Right forelimb (tissue), 1 donor: Measurements from ENCODE around the gene EP400.
A peak's percentile ranks its signal among the peaks of the same experiment; 100 is the strongest.
"Not testable (repeated sequence)": the region's sequence is repeated elsewhere in the genome, so short reads cannot be mapped to it uniquely, and the experiment has no call there.

Experiments used
- DNase-seq: peaks from one replicate; pipeline ENCODE4 v3.0.0-alpha.2; 2018

Gene EP400

DNA sequence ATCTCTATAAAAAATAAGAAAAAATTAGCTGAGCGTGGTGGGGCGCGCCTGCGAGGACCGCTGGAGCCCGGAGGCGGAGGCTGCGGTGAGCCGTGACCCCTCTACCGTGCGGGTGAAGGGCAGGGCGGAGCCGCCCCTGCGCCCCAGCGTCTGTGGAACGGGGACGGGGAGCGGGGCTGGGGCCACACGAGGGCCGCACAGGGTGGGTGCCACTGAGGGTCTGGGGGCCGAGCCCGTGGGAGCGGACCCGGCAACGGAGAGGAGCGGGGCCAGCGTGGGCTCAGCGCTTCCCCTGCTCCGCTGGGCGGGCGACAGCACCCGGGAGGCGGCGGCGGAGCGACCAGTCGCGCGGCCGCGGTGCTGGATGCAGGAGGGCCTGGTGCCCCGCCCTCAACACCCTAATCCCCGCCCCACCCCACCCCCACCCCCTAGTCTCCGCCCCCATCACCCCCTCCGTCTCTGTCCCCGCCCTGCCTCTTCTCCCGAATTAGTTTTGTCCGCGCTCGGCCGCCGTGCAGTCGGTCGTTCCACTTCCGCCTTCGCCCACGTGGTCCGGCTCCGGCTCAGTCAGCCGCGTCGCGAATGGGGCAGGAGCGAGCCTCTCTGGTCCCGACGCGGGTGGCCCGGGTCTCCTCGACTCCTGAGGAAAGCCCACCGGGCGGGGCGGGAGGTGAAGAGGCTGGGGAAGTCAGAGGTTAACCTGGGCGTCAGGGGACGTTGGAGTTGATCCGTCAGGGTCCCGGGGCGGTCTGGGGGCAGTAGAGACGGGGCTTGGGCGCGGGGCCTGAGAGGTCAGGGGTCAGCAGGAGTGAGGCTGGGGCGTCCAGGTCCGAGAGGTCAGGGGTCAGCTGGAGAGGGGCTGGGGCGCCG is 20.8 kb upstream of the EP400 start, which contains the start of gene PUS1:
TSS of gene PUS1 (plus strand) at position 566 of the 870 bp plus-strand sequence. CDS start 447 bp downstream, outside the sequence.
- DNase-seq = peak; percentile 95

DNA sequence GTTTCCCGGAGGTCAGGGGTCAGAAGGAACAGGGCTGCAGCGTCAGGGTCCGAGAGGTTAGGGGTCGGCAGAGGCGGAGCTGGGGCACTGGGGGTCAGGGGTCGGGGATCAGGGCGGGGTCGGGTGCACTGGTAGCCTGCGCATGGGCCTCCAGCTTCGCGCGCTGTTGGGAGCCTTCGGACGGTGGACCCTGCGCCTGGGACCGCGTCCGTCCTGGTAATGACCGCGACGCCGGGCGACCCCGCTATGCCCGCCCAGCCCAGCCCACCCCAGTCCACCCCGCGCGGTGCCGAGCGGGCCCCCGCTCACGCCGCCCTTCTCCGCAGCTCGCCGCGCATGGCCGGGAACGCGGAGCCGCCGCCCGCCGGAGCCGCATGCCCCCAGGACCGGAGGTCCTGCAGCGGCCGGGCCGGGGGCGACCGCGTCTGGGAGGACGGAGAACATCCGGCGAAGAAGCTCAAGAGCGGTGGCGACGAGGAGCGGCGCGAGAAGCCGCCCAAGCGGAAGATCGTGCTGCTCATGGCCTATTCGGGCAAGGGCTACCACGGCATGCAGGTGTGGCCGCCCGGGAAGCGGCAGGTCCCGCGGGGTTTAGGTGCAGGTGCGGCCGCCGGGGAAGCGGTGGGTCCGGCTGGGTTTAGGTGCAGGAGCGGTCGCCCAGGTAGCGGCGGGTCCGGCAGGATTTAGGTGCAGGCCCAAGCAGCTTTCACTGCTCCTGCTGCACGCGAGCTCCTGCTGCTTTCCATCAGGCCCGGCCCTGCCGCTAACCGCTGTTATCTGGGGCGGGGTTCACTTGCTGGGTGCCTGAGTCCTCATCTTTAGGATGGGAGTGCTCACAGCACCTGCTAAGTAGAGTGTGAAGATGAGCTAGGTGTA is 19.9 kb upstream of the EP400 start:
- DNase-seq = peak; percentile 41

- DNase-seq = no peak
Measured at GRCh38 chr12:131930510-131930909, 19.2 kb upstream of the EP400 start.

GRCh38 chr12:131933387-131933786 is 16.4 kb upstream of the EP400 start:
- no peak for DNase-seq

- no peak for DNase-seq
Measured at GRCh38 chr12:131934535-131934934, 15.2 kb upstream of the EP400 start.

DNA sequence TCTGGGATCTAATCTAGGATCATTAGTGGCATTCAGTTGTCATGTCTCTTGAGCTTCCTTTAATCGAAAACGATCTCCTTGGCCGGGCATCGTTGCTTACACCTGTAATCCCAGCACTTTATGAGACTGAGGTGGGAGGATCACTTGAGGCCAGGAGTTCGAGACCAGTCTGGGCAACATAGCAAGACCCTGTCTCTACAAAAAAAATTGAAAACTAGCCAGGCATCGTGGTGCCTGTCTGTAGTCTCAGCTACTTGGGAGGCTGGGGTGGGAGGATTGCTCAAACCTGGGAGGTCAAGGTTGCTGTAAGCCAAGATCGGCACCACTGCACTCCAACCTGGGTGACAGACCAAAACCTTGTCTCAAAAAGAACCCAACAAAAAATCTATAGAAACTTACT is 11.7 kb upstream of the EP400 start:
- DNase-seq = no peak

- DNase-seq = no peak
Measured at GRCh38 chr12:131939007-131939406, 10.7 kb upstream of the EP400 start.

GRCh38 chr12:131940141-131940547 is 9.6 kb upstream of the EP400 start:
- no peak for DNase-seq

- DNase-seq = no peak
Measured at GRCh38 chr12:131941116-131941986, 8.4 kb upstream of the EP400 start.

GRCh38 chr12:131941987-131942341 is 7.8 kb upstream of the EP400 start:
- DNase-seq = no peak

- DNase-seq = no peak
Measured at GRCh38 chr12:131942671-131943070, 7.1 kb upstream of the EP400 start.

GRCh38 chr12:131943389-131943788 is 6.4 kb upstream of the EP400 start:
- no peak for DNase-seq

DNA sequence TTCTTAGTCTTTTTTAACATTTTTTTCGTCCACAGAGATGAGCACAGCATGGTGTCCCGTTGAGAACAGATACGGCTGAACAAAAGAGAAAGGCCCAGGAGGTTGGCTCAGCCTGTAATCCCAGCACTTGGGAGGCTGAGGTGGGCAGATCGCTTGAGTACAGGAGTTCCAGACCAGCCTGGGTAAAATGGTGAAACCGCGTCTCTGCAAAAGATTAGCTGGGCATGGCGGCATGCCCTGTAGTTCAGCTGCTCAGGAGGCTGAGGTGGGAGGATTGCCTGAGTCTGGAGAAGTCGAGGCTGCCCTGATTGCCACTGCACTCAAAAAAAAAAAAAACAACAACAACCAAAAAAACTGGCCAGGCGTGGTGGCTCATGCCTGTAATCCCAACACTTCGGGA is 5.9 kb upstream of the EP400 start:
- DNase-seq = no peak

GRCh38 chr12:131944601-131945251 is 5.0 kb upstream of the EP400 start:
- DNase-seq = no peak

DNA sequence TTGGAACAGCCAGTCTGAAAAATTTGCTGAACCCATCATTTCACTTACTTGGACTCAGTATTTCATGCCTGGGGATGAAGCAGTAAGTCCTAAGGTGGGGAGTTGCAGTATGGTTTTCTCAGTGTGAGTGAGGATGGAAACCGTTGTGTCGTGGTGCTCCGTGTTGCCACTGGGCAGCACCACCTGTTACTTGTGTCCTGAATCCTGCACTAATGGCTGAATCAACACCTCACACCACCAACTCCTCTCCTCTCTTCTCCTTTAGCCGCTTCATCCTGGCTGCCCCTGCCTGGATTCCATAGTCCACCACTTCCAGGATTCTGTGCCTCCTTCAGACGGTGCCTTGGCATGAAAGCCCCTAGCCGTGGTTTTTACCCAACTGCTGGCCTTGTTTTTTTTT is 3.0 kb upstream of the EP400 start:
- DNase-seq = no peak

GRCh38 chr12:131947482-131948027 is 2.2 kb upstream of the EP400 start:
- no peak for DNase-seq

DNA sequence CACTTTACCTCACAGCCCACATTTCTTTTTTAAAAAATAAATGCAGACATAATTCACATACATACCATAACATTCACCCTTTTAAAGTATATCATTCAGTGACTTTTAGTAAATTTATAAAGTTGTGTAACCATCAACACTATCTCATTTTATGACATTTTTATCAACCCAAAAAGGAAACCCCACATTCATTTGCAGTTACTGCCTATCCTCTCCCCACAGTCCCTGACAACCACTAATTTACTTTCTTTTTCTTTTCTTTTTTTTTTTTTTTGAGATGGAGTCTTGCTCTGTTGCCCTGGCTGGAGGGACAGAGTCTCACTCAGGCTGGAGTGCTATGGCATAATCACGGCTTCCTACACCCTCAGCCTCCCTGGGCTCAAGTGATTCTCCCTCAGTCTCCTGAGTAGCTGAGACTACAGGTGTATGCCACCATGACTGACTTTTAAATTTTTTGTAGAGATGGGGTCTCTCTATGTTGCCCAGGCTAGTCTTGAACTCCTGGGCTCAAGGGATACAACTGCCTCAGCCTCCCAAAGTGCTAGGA is 1.5 kb upstream of the EP400 start:
- DNase-seq = no peak

- not testable (repeated sequence) for DNase-seq
Measured at GRCh38 chr12:131948713-131949430, 870 bp upstream of the EP400 start.

GRCh38 chr12:131950182-131950913 is 606 bp downstream of the EP400 start:
- peak; percentile 63 for DNase-seq

GRCh38 chr12:131953810-131954209 is 4.1 kb downstream of the EP400 start:
- not testable (repeated sequence) for DNase-seq
